DMS79 treated with DMSO at 0.1 percent for 48 hours (cell line): ENCODE data around the gene TDRD12.

ENCODE experiments used
- DNase-seq: peaks from one replicate; lab custom pipeline; 2025; lab: John Stamatoyannopoulos, UW

TDRD12 gene, protein sequence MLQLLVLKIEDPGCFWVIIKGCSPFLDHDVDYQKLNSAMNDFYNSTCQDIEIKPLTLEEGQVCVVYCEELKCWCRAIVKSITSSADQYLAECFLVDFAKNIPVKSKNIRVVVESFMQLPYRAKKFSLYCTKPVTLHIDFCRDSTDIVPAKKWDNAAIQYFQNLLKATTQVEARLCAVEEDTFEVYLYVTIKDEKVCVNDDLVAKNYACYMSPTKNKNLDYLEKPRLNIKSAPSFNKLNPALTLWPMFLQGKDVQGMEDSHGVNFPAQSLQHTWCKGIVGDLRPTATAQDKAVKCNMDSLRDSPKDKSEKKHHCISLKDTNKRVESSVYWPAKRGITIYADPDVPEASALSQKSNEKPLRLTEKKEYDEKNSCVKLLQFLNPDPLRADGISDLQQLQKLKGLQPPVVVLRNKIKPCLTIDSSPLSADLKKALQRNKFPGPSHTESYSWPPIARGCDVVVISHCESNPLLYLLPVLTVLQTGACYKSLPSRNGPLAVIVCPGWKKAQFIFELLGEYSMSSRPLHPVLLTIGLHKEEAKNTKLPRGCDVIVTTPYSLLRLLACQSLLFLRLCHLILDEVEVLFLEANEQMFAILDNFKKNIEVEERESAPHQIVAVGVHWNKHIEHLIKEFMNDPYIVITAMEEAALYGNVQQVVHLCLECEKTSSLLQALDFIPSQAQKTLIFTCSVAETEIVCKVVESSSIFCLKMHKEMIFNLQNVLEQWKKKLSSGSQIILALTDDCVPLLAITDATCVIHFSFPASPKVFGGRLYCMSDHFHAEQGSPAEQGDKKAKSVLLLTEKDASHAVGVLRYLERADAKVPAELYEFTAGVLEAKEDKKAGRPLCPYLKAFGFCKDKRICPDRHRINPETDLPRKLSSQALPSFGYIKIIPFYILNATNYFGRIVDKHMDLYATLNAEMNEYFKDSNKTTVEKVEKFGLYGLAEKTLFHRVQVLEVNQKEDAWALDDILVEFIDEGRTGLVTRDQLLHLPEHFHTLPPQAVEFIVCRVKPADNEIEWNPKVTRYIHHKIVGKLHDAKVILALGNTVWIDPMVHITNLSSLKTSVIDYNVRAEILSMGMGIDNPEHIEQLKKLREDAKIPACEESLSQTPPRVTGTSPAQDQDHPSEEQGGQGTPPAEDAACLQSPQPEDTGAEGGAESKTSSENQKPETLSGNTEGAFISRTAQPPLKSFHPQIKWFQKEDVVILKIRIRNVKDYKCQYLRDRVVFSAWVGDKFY (N-terminal part only)

DNA sequence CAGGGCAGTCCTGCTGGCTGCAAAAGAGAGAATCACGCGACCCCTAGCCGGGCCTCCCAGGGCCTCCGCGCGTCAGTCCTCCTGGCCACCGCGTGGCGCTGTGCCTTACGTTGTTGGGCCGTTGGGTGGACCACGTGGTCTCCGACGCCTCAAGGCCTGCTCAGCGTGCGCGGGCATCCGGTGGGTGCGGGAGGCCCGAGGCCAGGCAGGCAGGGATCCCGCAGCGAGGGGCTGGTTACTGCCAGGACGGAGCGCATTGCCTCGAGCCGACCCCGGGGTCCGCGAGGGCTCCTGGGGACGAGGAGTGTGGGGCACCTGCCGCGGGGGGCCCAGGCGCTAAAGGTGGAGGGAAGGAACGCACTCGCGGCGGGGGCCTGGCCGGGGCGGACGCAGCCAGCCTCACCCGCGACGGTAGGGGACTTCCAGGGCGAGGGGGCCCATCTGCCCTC lies at the start of gene TDRD12:
TDRD12 (plus strand) TSS at position 157 of the 449 bp plus-strand sequence. CDS start 306 bp downstream, outside the sequence.
- no peak for DNase-seq

DNA sequence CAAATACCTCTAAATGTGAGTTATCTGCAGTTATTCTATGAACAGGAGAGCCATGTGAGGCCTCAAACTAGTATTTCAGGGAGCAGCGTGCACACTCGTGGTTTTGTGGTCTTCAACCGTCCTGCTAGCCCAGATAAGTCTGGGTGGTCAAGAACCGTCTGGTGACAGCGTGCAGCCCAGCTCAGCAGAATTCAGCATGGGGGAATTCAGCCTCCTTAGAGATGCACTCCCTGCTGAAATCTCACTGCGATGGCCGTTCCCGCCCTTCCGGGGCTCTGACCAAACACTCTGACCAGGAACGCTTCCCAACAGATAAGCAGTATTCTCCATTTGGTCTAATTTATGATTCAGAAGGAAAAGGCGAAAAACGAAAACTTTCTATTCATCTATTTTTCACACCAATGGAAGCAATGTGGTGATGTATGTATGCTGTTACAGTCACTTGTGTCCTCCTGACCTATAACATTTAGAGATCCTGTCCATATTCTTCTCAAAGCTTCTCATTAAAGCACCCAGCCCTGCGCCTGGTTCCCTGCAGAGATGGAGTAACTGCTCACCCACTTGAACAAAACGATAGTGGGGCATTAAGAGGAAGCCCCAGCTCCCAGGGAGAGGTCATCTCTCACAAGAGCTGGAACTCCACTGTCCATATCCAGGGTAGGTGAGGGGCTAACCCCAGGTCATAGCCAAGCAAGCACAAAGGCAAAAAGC lies 47.5 kb upstream of the TDRD12 start:
- no peak for DNase-seq

DNA sequence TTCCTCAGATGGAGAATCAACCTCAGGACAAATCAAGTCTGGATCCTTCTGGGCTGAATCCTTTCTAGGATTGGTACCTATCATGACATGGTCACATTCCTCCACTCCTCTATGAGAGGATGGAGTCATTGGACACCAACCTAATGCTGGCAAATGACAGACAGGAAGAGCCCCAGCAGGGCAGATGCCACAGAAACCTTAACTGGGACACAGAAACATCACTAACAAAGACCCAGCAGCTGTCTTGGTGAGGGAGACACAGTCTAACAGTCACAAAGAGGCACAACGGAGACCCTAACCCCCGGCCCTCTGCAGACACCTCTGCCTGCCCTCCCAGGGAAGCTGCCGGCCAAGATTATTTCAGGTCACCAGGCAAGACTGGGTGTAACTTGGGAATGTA lies 46.7 kb upstream of the TDRD12 start:
- DNase-seq: no peak

DNA sequence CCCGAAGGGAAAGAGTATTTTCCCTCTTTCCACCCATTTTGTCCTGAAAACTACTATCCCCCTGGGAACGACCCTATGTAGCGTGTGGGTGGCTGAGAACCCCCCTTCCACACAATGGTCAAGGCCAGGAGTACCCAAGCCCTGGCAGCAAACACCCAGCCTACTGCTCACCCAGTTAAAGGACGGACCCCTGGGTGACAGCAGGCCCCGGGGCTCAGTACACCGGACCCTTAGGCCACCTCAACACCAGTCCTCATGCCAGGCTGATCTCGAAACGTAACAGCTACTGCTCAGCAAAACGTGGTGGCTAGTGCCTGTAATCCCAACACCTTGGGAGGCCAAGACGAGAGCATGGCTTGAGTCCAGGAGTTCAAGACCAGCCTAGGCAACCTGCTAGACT lies 46.0 kb upstream of the TDRD12 start:
- no peak for DNase-seq

DNA sequence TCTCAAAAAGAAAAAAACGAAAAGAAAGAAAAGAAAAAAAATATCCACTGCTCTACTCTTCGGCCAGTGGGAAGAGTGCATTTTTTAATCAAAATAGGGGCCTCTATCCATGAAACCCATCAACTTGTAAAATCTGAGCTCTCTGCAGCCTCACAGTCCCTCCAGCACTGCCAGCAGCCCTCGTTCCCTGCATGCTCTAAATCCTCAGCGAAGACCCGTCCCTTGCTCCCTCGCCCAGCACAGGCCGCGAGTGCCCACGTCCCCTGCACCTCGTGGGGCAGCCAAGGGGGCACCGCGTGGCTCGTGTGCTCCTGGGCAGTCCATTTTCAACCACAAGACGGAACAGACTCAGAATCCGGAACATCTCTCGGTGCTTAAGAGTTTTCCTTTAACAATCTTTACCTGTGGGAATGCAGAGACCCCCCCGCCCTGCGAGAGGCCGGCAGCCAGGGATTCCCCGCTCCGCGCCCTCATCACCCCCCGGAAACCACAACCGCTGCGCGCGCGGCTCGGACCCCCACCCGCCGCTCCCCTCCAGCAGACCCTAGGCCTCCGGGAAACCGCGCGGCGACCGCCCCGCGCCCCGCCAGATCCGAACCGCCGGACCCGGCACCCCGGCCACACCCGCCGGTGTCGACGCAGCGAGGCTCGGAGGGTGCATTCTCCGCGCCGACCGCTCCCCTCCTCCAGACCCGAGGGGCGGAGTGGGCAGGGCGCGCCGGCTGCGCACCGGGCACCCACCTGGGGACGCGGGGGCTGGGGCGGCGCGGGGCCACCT lies 45.2 kb upstream of the TDRD12 start:
- no peak for DNase-seq

DNA sequence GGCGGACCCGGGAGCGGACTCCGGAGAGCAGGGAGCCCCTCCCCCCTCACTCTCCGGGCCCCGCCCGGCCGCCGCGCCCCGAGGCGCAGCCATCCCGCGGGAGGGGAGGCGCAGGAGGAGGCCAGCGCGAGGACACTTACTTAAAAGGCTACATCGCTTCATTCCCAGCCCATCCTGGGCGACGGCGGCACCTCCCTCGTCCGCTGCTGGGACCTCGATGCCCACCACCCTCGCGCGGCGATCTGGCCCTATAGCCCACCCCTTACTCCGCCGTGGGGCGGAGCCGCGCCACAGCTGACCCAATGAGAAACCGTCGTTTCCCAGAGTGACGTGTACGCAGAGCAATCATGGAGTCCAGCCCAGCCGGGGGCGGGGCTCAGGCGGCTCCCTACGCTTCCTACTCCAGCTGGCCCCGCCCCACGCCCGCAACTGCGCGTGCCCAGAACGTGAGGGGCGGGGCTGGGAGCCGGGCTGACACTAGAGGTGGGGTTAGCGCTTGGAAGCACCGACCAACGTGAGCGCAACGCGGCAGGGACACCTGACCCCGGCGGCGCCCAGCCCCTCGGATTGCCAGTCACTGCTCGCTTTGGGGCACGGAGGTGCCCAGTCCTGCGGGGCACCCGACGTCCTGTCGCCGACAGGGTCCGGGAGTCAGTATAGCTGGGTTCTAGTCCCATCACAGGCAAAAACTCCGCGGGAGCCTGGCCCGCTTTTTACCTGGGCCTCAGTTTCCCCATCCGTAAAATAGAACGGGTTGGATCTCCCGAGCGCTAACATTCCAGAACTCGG lies 44.4 kb upstream of the TDRD12 start, which contains the start of gene ANKRD27:
ANKRD27 (minus strand) TSS at position 250 of the 789 bp plus-strand sequence. CDS start 16,165 bp downstream, outside the sequence.
- DNase-seq: peak; percentile 98

DNA sequence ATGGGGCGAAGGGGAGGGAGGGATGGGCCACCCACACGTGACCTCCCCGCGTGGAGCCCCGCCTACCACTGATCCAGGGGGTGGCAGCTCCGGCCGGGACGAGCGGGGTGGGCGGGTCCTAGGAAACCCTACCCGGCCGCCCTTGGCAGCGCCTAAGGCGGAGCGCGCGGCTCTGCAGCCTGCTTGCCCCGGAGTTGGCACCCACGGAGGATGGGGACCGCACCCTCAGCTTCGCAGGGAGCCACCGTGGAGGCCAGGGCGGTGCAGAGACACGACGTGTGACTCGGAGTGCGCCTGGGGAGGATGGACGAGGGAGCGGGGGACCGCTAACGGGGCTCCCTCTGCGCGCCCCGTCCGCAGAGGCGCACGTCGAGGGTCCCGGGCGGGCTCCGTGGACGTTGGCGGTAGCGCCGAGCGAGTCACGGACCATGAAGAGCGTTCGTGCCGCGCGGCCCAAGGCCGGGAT lies 43.8 kb upstream of the TDRD12 start, which contains the start of gene RGS9BP:
RGS9BP (plus strand) TSS at position 129 of the 466 bp plus-strand sequence. CDS start 416 bp downstream, outside the sequence.
- DNase-seq: peak; percentile 33

DNA sequence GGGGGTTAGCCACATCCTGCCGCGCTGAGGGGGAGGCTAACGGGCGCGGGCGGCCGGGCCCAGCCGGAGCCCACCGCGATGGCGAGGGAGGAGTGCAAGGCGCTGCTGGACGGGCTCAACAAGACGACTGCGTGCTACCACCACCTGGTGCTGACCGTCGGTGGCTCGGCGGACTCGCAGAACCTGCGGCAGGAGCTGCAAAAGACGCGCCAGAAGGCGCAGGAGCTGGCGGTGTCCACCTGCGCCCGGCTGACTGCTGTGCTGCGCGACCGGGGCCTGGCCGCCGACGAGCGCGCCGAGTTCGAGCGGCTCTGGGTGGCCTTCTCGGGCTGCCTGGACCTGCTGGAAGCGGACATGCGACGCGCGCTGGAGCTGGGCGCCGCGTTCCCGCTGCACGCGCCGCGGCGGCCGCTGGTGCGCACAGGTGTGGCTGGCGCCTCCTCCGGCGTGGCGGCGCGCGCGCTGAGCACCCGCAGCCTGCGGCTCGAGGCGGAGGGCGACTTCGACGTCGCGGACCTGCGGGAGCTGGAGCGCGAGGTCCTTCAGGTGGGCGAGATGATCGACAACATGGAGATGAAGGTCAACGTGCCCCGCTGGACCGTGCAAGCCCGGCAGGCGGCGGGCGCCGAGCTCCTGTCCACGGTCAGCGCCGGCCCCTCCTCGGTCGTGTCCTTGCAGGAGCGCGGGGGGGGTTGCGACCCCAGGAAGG lies 43.2 kb upstream of the TDRD12 start:
- peak; percentile 32 for DNase-seq

DNA sequence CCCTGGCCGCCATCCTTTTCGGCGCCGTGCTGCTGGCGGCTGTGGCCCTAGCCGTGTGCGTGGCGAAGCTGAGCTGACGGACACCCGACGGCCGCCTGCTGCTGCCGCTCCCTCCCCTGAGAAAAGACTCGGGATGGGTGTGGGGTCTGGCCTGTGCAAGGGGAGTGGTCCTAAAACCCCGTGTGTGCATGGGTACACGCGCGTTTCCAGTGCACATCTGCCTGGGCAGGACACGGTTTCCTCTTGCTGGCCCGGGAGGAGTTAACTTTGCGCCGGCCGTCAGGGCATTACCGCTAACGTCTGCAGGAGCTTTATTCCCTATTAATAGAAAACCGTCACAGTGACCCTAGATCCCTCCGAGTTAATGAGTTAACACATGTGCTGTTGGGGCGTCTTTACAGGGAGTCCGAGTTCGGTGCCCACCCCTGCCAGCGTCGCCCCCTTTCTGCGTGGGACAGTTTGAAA lies 42.6 kb upstream of the TDRD12 start:
- no peak for DNase-seq

DNA sequence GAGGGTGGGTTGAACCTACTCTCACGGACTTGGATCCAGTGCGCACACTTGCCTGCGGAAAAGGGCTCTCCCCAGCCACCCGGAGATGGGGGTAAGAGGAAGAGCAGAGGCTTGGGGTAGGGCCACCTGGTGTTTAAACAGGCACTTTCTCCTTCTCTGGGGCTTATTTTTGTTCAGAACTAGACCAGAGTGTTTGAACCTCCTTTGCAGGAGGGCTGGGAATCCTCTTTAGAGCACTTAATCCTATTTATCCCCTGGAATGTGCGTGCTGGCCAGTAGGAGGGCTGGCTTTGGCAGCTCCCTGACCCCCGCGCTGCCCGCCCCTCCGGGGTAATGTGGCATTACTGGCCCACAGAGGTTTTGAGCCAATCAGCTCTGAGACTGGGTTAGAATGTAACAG lies 41.9 kb upstream of the TDRD12 start:
- no peak for DNase-seq

DNA sequence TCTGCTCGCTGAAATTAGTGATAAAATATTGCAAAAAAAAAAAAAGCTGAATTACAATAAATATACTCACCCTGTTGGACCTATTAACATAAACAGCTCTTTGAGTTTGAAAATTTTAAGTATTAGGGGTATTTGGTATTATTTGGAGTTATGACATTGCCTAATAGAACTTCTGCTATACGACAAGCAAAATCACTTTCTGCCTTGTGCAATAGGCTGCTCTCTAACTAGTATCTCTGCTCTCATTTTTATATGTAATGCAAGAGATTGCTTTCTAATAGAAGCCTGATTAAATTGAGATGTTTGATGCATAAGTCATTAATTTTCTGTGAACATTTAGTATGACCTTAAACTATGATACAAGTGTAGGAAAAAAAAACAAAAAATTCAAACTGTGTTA lies 38.6 kb upstream of the TDRD12 start:
- DNase-seq: no peak

DNA sequence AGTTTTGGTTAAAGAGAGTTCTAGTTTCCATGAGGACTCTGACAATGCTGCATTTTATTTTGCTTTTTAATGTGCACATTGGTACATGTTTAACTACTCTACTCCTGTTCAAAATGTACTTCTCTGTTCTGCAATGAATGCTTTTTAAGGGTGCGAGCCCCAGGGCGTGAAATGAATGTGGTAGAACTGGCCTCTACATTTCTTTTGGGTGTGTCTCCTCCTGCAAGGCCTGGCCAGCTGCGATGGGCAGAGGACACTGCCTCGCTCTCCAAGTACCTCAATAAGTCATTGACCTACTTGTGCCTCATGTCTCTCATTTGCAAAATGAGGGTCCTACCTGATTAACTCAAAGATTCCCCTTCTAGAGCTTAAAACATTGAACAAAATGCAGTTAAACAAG lies 37.2 kb upstream of the TDRD12 start:
- no peak for DNase-seq

DNA sequence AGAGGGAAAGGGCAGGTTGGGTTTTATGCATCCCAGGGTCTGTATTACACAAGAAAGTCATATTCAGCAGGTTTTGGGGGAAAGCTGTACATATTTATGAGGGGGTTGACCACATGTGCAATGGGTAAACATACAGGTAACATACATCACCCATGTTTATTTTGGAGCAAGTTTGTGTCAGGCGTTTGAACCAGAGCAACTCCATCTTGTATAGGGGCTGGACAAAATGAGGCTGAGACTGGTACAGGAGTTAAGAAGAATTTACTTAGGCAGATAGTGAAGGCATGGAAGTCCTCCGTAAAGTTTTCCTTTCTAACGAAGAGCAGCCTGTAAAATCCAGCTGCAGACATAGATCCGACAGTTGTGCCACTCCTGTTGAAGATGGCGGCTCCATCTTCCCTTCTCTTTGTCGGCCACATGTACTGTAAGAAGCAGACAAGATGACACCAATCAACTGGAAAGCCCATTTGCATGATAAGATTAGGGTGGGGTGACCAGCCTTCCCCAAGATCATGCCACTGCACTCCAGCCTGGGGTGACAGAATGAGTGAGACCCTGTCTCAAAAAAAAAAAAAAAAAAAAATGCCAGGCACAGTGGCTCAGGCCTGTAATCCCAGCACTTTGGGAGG lies 32.6 kb upstream of the TDRD12 start:
- DNase-seq: no peak

DNA sequence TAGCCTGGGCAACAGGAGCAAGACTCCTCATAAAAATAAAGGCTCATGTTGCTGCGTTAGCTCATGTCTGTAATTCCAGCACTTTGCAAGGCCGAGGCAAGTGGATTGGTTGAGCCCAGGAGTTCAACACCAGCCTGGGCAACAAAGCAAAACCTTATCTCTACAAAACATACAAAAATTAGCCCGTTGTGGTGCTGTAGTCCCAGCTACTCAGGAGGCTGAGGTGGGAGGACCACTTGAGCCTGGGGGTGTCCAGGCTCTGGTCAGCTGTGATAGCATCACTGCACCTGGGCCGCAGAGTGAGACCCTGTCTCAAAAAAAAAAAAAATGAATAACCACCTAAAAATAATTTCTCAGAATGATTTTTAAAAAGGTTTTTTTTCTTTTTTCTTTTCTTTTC lies 31.9 kb upstream of the TDRD12 start:
- no peak for DNase-seq

DNA sequence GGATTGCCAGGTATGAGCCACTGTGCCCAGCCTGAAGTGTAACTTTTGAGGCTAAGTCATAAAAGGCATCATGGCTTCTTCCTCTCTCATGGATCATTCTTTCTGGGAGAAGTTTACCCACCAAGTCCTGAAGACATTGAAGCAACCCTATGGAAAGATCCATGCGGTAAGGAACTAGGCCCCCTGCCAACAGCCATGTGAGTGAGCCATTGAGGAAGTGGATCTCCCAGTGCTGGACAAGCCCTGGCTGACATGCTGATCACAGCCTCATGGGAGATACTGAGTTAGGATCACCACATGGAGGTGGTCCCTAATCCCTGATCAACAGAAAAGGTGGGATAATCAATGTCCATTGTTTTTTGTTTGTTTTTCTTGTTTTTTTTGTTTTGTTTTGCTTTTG lies 31.3 kb upstream of the TDRD12 start:
- no peak for DNase-seq

DNA sequence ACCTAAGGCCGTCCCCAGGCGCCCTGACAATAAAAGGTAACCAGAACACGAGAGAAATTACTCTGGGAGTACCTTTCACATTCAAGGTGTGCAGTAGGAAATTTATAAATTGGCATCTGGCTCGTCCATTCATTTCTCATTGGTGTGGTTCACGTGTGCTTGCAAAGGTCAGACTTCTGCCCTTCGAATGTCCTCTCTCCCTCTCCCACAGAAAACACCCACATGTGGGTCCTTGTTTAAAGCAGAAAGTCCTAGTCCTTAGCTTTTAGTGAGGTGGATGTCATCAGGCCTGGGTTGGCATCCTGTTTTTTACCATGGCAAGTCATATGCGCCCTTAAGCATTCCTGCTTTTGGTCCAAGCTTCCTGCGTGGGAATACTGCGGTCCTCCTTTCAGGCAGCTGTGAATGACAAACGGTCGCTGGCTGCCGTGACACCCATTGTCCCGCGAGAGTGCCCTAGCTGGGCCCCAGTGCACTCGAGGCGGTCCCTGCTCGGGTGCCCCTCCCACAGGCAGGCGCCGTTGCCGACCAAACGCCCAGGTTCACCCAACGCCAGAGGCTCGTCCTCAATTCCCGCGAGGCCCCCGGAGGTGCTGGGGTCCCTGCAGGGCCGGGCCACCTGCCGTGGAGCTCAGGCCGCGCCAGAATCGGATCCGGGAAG lies 28.1 kb upstream of the TDRD12 start, which contains the start of gene NUDT19:
NUDT19 (plus strand) TSS at position 531 of the 661 bp plus-strand sequence. CDS start 140 bp downstream, outside the sequence.
- DNase-seq: peak; percentile 62

DNA sequence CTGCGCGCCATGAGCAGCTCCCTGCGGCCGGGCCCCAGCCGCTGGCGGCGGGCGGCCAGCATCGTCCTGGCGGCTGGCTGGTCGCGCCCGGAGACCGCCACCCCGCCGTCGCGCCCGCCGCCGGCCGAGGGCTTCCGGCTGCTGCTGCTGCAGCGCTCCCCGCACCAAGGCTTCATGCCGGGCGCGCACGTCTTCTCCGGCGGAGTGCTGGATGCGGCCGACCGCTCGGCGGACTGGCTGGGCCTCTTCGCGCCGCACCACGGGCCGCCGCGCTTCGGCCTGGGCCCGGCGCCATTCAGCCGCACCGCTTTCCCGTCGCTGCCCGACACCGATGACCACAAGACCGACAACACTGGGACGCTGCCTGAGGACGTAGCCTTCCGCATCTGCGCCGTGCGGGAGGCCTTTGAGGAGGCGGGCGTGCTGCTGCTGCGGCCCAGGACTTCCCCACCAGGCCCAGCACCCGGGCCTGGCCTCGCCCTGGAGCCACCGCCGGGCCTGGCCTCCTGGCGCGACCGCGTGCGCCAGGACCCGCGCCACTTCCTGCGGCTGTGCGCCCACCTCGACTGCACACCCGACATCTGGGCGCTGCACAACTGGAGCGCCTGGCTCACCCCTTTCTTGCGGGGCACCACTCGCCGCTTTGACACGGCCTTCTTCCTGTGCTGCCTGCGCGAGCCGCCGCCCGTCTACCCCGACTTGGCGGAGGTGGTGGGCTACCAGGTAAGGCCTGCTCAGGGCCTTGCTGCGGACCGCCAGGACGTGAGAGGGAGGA lies 27.4 kb upstream of the TDRD12 start:
- no peak for DNase-seq
